ENCODE data around the gene TPSG1.
"Not testable (repeated sequence)": the region's sequence is repeated elsewhere in the genome, so short reads cannot be mapped to it uniquely, and the experiment has no call there.

Gene TPSG1

GRCh38 chr16:1192384-1193073 is 32.5 kb downstream of the TPSG1 start:
- FAIRE-seq (no peak), DNase-seq (ENCODE audit: insufficient read length, low spot score) (no peak)
- no peak for TF ChIP-seq CTCF (IDR thresholded peaks at IDR 0.05; ENCODE audit: insufficient read depth, missing control alignments)

- DNase-seq (ENCODE audit: insufficient read length, low spot score); FAIRE-seq: not testable (repeated sequence)
Measured at GRCh38 chr16:1190789-1191188, 34.3 kb downstream of the TPSG1 start.

DNA sequence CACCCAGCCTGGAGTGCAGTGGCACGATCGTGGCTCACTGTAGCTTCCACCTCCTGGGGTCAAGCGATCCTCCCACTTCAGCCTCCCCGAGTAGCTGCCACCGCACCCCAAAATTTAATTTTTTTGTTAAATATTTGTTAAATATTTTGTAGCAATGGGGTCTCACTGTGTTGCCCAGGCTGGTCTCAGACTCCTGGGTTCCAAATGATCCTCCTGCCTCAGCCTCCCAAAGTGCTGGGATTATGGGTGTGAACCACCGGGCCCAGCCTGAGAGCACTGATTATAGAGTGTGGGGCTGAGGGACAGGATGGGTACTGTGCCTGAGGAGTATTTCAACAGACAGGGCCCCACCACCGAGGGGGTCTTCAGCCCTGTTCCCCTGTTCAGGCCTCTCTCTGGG is 35.6 kb downstream of the TPSG1 start:
- DNase-seq (ENCODE audit: insufficient read length, low spot score), result no peak
- no peak for FAIRE-seq
- no peak for TF ChIP-seq CTCF (IDR thresholded peaks at IDR 0.05; ENCODE audit: insufficient read depth, missing control alignments)

DNA sequence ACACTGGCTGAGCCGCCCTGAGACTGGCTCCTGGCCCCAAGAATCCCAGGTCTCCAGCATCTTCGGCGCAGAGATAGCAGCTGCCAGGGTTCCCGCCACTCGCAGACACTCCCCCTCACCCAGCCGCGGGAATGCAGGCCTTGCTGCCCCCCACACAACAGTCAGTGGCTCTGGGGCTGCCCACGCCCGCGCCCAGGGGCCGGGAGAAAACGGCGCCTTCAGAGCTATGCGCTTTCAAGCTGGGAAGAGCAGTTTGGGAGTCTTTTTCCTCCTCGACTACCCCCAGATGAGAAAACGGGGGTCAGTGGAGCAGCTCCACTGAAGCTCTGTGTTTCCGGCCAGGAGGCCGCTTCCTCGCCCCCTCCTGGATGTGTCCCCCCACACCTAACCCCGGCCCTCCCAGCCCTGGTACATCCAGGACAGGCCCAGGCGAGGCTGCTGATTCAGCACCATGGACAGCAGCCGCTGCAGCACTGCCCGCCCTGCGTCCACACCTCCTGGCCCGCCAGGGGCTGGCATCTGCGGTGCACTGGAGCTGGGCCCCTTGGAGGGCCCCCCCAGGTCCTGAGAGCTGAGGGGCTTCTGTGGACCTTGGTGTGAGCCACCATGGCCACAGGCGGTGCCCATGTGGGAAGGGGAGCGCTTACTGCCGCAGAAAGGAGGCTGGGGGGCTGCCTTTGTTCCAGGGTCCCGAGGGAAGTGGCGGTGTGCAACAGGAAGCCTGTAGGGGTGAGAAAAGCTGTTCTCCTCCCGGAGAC is 36.5 kb downstream of the TPSG1 start:
- TF ChIP-seq CTCF (IDR thresholded peaks at IDR 0.05; ENCODE audit: insufficient read depth, missing control alignments), result no peak
- DNase-seq (ENCODE audit: insufficient read length, low spot score), result no peak
- no peak for FAIRE-seq

DNA sequence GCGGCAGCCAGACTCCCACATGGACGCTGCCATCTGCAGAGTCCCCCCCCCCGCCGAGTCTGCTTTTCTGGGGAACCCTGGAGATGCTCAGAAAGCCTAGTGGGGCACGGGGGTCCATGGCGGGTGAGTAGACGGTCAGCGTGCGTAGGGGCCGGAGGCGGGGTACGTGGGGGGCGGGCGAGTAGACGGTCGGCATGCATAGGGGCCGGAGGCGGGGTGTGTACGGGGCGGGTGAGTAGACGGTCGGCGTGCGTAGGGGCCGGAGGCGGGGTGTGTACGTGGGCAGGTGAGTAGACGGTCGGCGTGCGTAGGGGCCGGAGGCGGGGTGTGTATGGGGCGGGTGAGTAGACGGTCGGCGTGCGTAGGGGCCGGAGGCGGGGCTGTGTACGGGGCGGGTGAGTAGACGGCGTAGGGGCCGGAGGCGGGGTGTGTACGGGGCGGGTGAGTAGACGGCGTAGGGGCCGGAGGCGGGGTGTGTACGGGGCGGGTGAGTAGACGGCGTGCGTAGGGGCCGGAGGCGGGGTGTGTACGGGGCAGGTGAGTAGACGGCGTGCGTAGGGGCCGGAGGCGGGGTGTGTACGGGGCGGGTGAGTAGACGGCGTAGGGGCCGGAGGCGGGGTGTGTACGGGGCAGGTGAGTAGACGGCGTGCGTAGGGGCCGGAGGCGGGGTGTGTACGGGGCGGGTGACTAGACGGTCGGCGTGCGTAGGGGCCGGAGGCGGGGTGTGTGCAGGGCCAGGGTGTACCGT is 39.4 kb downstream of the TPSG1 start:
- DNase-seq (ENCODE audit: insufficient read length, low spot score); FAIRE-seq: not testable (repeated sequence)

GRCh38 chr16:1184980-1185379 is 40.1 kb downstream of the TPSG1 start:
- TF ChIP-seq CTCF (IDR thresholded peaks at IDR 0.05; ENCODE audit: insufficient read depth, missing control alignments), result no peak
- no peak for DNase-seq (ENCODE audit: insufficient read length, low spot score)
- FAIRE-seq, result no peak

- FAIRE-seq, result no peak
- TF ChIP-seq CTCF (IDR thresholded peaks at IDR 0.05; ENCODE audit: insufficient read depth, missing control alignments), result no peak
- DNase-seq (ENCODE audit: insufficient read length, low spot score), result no peak
Measured at GRCh38 chr16:1184156-1184868, 40.8 kb downstream of the TPSG1 start.

All from D721Med (cell line).